CD4-positive, alpha-beta T cell treated with Interleukin-4 for 4 hours (primary cell): ENCODE data around the gene MEN1.
A peak's percentile ranks its signal among the peaks of the same experiment; 100 is the strongest.

Source experiments
- DNase-seq: peaks from one replicate; pipeline ENCODE4 v3.0.0-alpha.2; 2020

The MEN1 gene

DNA sequence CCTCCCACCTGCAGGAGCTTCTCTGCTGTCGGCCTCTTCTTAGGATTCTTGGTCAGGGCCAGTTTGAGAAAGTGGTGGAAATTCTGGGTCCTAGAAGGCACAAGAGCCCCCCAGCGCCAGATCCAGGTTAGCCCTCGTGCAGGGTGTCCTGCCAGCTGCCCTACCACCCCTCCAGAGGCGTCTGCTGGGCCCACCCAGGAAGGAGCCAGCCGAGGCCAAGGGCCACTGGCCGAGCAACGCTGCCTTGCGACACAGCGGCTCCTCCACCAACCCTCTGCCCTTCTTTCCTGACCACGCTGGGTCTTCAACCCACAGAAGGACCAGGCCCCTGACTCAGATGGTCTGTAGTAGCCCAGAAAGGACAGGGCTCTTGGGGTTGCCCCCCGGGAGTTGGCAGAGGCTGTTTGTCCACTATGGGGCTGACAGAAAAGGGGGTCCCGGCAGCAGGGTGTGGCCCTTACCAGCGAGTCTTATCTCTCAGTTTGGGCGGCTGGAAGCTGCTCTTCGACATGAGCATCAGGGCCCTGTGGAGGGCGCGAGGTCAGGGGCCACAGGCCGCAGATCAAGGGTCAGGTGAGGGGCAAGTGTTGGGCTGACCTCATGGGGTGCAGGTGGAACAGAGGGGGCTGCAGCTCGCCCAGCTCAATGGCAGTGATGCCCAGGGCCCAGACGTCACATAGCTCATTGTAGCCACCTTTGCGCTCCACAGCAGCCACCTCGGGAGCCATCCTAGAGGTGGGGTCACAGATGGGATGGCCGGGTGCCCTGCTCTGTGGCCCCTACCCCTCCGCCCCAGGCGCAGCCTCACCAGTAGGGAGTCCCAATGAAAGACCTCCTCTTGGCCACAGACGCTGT, 9.8 kb downstream of the MEN1 start:
- DNase-seq, result no peak

DNA sequence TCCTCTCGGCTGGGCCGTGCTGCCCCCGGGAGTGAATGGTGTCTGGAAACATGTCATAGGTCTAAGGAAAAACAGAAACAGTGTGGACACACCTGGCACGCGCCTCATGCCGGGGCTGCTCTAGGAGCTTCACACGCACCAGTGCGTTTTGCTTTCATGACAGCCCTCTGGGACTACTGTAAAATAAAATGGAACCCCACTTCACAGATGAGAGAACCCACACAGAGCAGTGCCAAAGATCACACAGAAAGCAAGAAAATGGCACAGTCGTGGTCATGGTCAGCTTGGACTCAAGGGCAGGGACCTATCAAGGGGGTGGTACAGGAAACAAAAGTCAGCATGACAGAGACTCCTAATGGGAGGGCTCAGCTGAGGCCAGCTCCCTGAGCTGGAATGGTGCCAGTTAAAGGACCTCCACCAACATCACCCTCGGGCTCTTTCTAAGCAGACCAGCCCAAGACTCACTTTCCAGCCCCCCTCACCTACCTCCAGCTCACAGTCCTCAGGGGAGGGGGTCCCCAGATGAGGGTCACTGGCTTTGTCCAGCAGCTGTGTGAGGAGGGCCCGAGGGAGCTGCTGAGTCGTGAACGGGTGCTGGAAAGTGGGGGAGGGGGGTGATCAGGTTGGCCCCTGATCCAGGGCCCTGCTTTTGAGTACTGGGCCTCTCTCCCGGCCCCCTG, 10.6 kb downstream of the MEN1 start:
- no peak for DNase-seq

DNA sequence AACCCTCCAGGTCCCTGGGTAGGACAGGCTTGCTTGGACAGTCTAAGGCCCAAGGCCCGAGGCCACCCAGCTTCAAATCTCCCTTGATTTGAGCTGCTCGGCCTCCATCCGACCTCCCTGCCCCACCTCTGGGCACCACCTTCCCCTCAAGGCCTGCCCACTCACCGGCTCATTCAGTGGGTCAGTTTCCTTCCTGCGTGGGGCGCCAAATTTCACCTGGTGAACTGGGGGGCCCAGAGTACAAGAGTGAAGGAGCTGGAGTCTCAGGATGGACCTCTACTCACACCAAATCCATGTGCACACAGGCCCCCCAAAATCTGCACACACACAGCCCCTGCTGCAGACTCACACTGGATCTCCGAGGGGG, 11.1 kb downstream of the MEN1 start:
- DNase-seq, result no peak

DNA sequence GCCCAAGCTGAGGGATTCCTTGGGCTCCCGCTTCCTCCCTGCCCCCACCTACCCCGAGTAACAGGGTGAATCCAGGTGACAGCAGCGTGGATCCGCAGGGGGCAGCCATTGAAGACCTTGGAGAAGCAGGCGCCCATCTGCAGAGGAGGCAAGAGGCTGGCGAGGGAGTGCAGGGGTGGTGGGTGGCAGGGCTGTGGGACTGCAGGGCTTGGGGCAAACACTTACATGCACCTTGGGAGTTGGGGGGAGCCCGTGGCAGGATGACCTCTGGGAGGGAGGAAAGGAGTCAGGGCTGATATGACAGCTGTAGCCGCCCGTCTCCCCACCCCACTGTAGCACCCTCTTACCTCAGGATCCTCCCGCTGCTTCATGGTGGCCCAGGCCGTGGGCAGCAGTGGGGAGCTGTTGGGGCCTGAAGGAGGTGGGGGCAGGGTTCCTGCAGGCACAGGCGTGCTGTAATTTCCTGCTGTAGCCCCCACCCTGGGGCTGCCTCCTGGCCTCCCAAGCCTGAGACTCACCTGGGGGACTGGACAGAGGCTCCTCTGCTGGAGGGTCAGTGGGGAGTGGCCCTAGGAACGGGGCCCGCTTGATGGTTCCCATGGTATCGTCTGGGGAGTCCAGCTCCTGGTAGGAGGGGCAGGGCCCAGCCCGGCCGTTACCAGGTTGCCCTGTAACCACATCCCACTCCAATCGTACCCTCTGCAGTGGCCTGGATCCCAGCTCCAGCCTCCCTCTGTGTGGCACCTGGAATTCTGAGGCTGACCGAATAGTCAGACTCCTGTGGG, 13.4 kb downstream of the MEN1 start:
- no peak for DNase-seq

DNA sequence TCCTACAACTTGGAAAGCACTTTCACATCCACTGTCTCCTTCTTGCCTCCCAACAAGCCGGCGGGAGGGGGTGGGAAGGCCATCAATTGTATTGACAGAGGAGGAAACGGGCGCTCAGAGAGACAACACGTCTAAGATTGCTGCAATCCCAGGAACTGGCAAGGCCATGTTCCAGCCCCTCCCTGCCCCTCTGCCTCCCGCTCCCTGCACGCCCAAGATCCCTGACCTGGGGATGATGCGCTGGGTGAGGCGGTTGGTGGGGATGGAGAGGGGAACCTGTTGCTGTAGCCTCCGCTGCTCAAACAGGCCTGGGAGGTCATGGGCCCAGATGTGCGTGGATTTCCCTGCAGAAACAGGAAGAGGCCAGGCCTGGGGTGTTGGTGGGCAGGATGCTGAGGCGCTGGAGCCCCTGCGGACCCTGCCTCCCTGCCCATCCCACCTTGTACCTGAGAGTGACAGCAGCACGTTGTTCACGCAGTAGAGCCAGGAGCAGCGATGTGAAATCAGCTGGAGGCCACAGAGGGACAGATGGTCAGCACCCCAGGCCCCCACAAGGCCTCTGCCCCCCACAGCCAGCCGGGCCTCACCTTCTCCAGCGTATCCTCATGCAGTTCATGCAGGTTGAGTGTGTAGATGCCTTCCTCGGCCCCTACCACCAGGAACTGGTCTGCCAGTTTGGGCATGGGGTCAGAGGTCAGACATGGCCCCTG, 14.1 kb downstream of the MEN1 start:
- DNase-seq, result no peak

DNA sequence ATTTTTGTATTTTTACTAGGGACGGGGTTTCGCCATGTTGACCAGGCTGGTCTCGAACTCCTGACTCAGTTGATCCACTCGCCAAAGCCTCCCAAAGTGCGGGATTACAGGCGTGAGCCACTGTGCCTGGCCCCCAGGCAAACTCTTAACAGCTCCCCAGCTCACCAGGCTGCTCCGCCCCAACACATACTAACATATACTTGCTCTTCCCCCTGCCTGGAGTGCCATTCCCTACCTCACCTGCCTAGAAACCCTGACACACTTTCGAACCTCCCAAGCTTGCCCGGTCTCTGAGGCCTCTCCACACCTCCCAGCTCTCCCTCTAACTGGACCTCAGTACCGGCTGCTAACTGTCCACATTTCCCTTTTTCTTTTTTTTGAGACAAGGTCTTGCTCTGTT, 15.8 kb downstream of the MEN1 start:
- no peak for DNase-seq

DNA sequence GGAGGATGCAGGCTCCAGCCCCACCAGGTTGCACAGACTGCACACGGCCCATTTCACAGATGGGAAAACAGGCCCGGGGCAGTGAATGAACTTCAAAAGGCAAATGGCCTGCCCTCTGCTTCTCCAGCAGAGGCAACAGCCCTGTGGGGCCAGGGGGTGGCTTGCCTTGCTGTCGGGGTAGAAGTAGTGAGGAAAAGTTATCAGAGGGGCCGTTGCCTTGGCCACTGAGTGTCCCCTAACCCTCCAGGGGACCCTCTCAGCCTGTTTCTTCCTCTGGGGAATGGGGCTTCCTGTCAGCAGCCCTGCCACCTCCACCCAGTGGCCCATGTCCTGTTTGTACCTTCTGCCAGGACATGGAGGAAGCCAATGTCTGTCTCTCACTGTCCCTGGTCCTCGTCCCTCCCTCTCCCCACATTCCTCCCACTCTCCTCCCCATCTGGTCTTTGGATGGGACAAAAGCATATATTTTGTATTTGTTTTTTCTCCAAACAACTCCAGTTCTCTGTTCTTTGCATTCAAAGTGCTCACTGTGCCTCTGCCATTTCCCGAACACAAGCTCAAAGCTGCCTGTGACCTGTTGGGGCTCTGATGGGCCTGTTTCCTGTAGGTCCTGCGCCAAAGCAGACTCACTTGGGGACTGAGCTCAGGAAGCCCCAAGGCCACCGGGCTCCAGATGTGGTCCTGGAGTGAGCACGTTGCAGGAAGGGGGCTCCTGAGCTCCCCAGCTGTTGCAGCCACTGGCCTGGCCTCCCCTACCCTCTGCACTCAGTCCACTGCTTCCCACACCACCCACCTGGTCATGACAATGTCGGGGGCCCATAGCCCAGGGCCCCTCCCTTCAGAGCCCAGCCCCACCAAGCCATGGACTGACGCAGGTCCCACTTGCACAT, 16.8 kb downstream of the MEN1 start:
- no peak for DNase-seq

DNA sequence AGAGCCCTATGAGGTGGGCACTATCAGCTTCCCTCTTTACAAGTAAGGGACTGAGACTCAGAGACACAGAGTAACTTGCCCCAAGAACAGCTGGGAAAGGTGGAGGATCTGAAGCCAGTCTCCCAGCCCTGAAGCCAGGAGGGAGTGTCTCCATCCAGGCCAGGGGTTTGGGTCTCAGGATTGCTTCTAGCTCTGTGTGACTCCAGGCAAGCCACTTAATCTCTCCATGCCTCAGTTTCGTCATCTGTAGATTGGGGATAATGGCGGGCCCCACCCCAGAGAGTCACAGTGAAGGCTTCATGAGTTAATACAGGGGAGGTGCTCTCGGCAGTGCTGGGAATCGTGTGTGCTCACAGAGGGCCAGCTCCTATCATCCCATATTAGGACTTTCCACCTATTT, 17.9 kb downstream of the MEN1 start:
- DNase-seq, result no peak

DNA sequence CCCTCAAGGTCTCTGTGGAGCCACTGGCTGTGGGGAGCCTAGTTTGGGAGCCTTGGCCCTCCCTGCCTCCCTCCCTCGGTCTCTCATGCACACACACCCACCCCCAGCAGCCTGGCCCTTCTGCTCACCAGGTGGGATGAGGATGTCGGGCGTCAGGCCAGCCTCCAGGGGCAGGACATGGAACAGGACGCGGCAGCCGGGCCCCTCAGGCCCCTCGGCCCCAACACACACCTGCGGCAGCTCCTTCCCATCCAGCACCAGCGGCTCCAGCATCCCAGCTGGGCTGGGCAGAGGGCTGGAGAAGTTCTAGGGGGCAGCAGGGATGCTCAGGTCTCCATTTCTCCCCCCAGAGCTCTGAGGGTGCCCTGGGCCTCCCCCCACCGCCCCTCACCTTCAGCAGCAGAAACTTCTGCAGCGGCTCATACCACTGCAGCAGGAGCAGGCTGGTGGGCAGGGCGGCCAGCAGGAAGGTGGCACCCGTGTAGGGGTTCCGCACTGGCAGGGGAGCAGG, 18.5 kb downstream of the MEN1 start:
- no peak for DNase-seq

DNA sequence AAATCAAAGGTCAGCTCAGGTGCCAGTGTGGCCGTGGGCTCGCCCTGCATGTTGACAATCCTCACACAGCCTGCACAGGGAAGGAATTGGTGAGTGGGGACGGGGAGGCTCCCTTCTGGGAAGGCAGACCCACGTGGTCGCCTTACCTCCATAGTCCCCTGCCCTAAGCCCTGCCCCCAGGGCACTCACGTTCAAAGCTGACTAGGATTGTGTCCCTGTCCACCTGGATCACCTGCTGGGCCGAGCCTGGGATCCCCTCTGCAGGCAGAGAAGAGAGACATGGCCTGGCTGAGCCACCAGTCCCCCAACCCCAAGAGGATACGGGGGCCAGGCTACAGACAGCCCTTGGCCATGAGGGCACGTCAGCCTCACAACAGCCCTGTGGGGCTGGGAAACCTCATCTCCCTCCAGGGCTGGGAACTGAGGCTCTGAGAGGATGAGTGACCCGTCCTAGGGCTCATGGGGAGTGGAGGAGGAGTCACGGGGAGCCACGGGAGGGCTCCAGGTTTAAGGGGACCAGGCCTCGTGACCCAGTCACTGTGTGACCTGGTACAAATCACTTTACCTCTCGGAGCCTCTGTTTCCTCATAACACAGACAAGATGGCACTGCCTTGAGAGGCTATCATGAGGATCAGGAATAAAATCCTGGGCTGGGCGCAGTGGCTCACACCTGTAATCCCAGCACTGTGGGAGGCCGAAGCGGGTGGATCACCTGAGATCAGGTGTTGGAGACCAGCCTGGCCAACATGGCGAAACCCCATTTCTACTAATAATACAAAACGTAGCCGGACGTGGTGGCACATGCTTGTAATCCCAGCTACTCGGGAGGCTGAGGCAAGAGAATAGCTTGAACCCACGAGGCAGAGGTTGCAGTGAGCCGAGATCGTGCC, 19.9 kb downstream of the MEN1 start:
- no peak for DNase-seq

DNA sequence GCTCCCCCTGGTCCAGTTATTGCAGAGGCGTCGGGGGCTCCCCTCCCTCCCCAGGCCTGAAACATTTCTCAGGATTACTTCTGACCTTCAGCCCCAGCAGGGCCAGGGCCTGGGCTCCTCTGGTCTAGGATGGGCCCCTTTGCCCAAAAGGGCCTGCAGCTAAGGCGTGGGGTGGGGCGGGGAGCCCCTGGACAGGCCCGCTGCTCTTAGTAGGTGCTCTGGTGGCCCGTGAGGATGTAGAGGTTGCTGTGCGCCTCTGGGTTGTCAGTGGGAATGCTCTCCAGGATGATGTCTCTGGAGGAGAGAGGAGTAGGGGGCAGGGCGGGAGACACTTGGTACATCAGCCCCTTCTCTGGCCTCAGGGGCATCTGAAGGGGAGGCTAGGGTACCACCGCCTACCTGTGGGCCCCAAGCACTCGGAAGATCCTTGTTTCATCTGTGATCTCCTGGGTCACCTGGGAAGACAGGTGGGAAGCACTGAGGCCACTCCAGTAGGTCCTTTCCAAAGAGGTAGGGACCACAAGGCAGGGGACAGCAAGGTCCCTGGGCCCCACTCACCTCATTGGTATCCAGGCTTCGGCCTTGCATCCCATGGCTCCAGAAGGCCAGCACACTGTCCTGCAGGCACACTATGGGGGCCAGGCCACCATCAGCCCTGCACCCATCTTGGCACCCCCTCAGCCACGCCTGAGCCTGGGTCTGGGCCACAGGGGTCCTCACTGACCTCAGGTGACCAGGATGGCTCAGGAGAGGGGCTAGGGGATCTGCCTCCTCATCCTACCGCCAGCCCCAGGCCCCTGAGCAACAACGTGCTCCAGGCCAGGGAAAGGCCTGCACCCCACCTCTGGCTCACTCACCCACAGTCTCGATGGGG, 20.8 kb downstream of the MEN1 start:
- DNase-seq, result no peak

DNA sequence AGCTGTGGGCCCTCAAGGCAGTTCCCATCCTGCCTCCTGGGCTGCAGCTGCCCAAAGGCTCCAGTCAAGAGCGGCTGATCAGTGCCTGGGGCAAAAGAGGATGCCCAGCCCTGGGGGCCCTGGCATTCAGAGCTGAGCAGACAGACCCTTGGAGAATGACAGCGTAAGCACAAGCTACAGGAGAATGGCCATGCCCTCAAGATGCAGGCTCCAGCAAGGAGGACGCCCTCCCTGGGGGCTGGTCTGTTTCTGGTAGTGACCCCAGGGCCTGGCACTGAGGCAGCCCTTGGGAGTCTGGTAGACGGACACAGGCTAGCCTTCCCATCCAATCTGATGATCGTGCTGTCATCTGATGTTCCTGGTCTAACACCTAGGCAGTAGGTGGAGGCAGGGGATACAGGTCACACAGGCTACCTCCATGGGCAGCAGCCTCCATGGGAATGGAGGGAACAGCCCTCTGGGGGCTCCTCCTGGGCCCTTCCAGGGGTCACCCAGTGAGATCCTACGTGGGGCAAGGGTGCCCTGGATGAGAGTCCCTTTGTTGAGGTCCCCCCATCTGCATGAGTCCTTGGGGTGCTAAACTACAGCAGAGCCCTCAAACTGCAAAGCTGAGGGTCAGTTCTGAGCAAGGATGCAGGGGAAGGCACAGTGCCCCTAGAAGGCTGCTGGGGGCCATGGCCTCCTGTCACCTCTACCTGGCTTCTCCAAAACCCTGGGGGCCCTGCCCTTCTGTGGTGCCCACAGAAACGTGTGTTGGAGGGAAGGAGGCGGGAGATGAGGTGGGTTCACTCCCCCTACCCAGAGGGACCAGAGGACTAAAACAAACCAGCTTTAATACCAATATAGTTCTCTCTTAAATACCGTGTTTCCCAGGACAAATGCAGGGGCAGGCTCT, 21.8 kb downstream of the MEN1 start:
- no peak for DNase-seq

DNA sequence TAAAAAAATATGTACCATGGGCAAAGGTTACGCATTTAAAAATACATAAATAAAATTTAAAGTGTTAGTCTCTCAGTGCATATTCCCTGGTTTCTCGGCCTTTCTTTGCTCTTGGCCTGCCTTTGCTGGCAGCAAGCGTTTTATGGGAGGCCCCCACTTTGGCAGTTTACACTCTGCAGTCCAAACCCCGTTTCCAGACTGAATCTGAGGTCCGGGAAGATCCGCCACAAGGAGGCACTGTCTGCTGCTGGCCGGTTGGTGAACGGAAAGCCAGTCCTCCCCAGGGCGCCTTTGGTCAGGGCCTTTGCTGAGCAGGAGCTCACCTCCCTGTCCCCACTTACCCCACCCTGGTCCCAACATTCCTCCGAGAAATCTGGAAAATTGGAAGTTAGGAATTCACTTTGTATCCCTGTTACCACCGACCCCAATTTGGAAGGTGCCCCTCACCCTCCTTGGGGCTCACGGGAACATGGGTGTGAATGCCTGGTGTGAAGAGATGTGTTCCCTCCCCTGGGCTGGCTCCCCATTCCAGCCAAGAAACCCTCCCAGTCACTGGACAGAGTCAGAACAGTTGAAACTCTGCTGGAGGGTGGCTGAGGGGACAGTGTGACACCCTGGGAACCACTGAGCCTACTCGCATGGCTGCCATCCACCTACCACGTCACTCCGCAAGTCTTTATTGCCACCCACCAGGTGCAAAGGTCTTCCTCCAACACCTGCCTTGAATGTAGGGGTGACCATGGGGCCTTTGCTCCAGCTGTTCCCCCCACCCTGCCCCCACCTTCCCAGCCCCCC, 22.6 kb downstream of the MEN1 start:
- peak; percentile 50 for DNase-seq

DNA sequence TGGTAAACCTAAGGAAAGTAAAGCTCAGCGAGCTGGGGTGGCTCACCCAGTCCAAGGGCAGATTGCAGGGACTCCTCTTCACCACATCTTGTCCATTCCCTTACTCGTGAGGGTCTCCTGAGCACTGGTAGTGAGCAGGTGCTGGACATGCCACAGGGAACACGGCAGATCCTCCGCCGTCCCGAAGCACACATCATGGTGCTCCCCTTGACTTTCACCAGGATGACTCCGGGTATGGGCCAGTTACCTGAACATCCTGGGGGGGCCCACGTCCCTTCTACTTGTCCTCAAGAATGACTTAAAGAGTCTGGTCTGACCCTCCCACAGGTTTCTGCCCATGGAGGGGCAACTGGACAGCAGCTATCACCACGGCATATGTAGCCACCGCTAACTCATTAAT, 24.0 kb downstream of the MEN1 start:
- no peak for DNase-seq

DNA sequence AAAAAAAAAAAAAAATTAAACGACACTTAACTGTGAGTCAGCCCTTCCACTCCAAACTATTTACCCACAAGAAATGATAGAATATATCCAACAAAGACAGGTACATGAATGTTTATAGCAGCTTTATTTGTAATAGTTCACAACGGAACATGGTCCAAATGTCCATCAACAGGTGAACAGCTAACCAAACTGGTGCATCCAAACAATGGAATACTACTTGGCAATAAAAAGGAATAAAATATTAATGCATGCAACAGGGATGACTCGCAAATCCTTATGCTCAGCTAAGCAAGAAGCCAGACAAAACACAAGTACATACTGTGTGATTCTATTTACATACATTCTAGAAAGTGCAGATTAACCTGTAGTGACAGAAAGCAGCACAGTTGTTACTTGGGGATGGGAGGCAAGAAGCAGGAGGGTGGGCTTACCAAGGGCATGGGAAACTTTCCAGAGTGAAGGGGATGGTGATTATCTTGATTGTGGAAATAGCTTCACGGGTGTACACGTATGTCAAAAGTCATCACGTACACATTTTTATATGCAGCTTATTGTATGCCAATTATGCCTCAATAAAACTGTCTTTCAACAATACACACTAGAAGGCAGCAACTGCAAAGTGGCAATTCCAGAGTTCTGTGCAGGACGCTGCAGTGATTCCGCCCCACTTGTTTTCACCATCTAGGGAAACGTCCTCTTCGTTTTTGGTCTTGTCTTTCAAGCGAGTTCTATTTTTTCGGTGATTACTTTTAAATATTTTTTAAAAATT, 25.4 kb downstream of the MEN1 start:
- no peak for DNase-seq

DNA sequence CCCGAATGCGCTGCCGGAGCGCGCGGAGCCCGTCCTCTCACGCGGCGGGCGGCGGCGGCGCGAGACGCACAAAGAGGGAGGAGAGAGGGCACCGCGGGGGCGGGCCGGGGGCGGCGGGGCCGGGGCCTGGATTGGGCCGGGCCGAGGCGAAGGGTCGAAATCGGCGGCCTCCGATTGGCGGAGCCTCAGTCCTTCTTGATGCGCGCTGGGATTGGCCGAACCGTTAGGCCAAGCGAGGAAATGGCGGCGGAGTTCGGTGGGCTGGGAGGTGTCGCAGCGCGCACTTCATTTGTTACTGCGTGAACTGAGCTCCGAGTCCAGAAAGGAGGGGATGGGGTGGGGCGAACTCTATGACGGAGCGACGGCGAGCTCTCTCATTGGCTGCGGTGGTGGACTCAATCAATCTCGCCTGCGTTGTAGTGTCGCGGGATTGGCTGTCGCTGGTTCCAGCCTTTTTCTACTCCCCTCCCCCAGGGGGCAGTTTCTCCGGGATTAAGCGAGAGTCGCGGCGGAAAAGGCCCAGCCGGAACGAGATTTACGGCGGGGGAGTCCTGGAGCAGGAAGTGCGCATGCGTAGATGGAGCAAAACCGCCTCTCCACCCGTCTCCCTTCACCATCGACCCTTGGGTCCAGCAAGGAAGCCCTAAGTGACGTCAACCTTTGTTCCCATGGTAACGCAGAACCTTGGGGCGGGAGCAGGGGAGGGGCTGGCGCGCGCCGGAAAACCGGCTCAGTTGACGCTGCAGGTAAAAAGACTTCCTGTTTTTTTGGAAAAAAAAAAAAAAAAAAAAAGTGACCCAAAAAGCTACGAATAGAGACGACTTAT, 31.7 kb downstream of the MEN1 start, which contains the start of gene SF1:
Gene SF1, minus strand, starts transcription at position 70 of the 826 bp plus-strand sequence. CDS start 150 bp downstream, outside the sequence.
- DNase-seq, result peak; percentile 100
